ENCODE results near the gene HK2. TPM values are rescaled to one million over a fixed set of nuclear protein-coding genes. Genes with fewer than 3 reads are reported as not detected.
A peak's percentile ranks its signal among the peaks of the same experiment; 100 is the strongest.
"Not testable (repeated sequence)": the region's sequence is repeated elsewhere in the genome, so short reads cannot be mapped to it uniquely, and the experiment has no call there.

HK2 gene
- total RNA-seq, 1 donor from 2014 or later = 46.7 TPM

DNA sequence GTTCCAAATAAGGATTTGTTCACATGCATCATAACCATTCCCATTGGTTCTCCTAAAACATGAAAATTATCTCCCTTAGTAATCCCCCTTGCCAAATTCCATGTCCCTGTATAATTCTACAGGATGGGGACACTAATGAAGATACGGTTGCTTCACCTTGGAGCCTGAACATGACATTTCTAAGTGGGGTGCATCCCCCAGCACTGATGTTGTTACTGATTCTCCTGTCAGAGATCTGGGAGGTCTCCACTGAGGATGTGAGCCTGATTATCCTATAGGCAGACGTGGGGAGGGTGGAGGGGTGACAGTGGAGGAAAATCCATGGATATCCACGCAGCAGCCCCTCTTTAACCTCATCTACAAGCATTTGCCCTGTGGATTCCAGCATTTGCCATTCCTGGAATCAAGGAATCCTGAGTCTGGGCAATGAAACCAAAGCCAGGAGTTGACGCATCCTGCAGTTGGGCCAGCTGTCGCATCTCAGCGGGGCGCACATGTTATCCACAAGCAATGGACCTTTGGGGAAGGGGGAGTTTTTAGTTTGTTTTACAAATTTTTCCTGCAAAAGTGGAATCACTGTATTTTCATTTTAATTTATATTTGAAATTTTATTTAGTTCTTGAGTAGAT, 57.3 kb downstream of the HK2 start:
- no peaks in the 10 kb centered on the region for H3K9me3 ChIP-seq (ENCODE audit: insufficient read depth, low read depth, low read length)
- TF ChIP-seq EZH2 (IDR thresholded peaks at IDR 0.05; ENCODE audit: insufficient read depth, low read length) = no peak
- TF ChIP-seq, protein P1, sequence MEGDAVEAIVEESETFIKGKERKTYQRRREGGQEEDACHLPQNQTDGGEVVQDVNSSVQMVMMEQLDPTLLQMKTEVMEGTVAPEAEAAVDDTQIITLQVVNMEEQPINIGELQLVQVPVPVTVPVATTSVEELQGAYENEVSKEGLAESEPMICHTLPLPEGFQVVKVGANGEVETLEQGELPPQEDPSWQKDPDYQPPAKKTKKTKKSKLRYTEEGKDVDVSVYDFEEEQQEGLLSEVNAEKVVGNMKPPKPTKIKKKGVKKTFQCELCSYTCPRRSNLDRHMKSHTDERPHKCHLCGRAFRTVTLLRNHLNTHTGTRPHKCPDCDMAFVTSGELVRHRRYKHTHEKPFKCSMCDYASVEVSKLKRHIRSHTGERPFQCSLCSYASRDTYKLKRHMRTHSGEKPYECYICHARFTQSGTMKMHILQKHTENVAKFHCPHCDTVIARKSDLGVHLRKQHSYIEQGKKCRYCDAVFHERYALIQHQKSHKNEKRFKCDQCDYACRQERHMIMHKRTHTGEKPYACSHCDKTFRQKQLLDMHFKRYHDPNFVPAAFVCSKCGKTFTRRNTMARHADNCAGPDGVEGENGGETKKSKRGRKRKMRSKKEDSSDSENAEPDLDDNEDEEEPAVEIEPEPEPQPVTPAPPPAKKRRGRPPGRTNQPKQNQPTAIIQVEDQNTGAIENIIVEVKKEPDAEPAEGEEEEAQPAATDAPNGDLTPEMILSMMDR (IDR thresholded peaks at IDR 0.05; ENCODE audit: insufficient read depth, low read depth, low read length) = no peak
- no peaks in the 10 kb centered on the region for H4K20me1 ChIP-seq (ENCODE audit: insufficient read depth, low read length)
- Mint-ChIP-seq H3K4me1 (ENCODE audit: low read depth, unreplicated experiment) (peaks cover 55% of the 10 kb centered on the region), H3K27me3 (ENCODE audit: low read depth, unreplicated experiment) (no peaks in the 10 kb centered on the region), H3K4me3 (ENCODE audit: unreplicated experiment) (no peak overlapping the region), H3K36me3 (ENCODE audit: low read depth, unreplicated experiment) (peaks cover 46% of the 10 kb centered on the region), H3K27ac (ENCODE audit: unreplicated experiment) (peak overlapping the region; percentile 55), H3K9me3 (ENCODE audit: unreplicated experiment) (peaks cover 3% of the 10 kb centered on the region)
- H2AFZ ChIP-seq (ENCODE audit: low read depth, low read length) = no peak overlapping the region
- peaks cover 3% of the 10 kb centered on the region for H3K36me3 ChIP-seq (ENCODE audit: insufficient read depth, low read length)
- no peak overlapping the region for H3K9ac ChIP-seq (ENCODE audit: low read length)
- no peak overlapping the region for H3K27ac ChIP-seq (ENCODE audit: low read depth, low read length)
- DNase-seq (ENCODE audit: low read depth) (no peak), FAIRE-seq (no peak)
- peaks cover 32% of the 10 kb centered on the region for H3K4me1 ChIP-seq (ENCODE audit: insufficient read depth, low read length)
- no peak overlapping the region for H3K4me3 ChIP-seq (ENCODE audit: insufficient read depth, low read depth, low read length)
- H3K4me2 ChIP-seq (ENCODE audit: low read length) = no peak overlapping the region
- no peaks in the 10 kb centered on the region for H3K27me3 ChIP-seq (ENCODE audit: insufficient read depth, low read length)
- no peaks in the 10 kb centered on the region for H3K79me2 ChIP-seq (ENCODE audit: insufficient read depth, low read length)

GRCh38 chr2:74891816-74892215, 57.9 kb downstream of the HK2 start:
- peaks cover 32% of the 10 kb centered on the region for H3K4me1 ChIP-seq (ENCODE audit: insufficient read depth, low read length)
- H3K9me3 Mint-ChIP-seq (ENCODE audit: unreplicated experiment); H3K27me3 ChIP-seq (ENCODE audit: insufficient read depth, low read length); H3K4me3 ChIP-seq (ENCODE audit: insufficient read depth, low read depth, low read length); H3K27ac ChIP-seq (ENCODE audit: low read depth, low read length); H3K79me2 ChIP-seq (ENCODE audit: insufficient read depth, low read length); H3K27me3 Mint-ChIP-seq (ENCODE audit: low read depth, unreplicated experiment); H4K20me1 ChIP-seq (ENCODE audit: insufficient read depth, low read length); H3K27ac Mint-ChIP-seq (ENCODE audit: unreplicated experiment); H3K4me3 Mint-ChIP-seq (ENCODE audit: unreplicated experiment); H3K4me2 ChIP-seq (ENCODE audit: low read length); H3K36me3 ChIP-seq (ENCODE audit: insufficient read depth, low read length); H3K9ac ChIP-seq (ENCODE audit: low read length); H2AFZ ChIP-seq (ENCODE audit: low read depth, low read length); H3K9me3 ChIP-seq (ENCODE audit: insufficient read depth, low read depth, low read length): not testable (repeated sequence)
- peaks cover 41% of the 10 kb centered on the region for H3K36me3 Mint-ChIP-seq (ENCODE audit: low read depth, unreplicated experiment)
- H3K4me1 Mint-ChIP-seq (ENCODE audit: low read depth, unreplicated experiment) = peaks cover 55% of the 10 kb centered on the region
- FAIRE-seq (peak; percentile 45), DNase-seq (ENCODE audit: low read depth) (peak; percentile 50)

- no peaks in the 10 kb centered on the region for H3K9me3 ChIP-seq (ENCODE audit: insufficient read depth, low read depth, low read length)
- Mint-ChIP-seq H3K27ac (ENCODE audit: unreplicated experiment) (peak overlapping the region; percentile 59), H3K36me3 (ENCODE audit: low read depth, unreplicated experiment) (peaks cover 39% of the 10 kb centered on the region), H3K4me1 (ENCODE audit: low read depth, unreplicated experiment) (peaks cover 47% of the 10 kb centered on the region), H3K9me3 (ENCODE audit: unreplicated experiment) (peaks cover 2% of the 10 kb centered on the region), H3K4me3 (ENCODE audit: unreplicated experiment) (no peak overlapping the region), H3K27me3 (ENCODE audit: low read depth, unreplicated experiment) (no peaks in the 10 kb centered on the region)
- H3K79me2 ChIP-seq (ENCODE audit: insufficient read depth, low read length) = no peaks in the 10 kb centered on the region
- H3K4me1 ChIP-seq (ENCODE audit: insufficient read depth, low read length) = peaks cover 29% of the 10 kb centered on the region
- no peaks in the 10 kb centered on the region for H3K27me3 ChIP-seq (ENCODE audit: insufficient read depth, low read length)
- H3K9ac ChIP-seq (ENCODE audit: low read length) = no peak overlapping the region
- FAIRE-seq (no peak), DNase-seq (ENCODE audit: low read depth) (no peak)
- peak overlapping the region; percentile 14 for H2AFZ ChIP-seq (ENCODE audit: low read depth, low read length)
- no peak for TF ChIP-seq EZH2 (IDR thresholded peaks at IDR 0.05; ENCODE audit: insufficient read depth, low read length)
- TF ChIP-seq, protein P1 (IDR thresholded peaks at IDR 0.05; ENCODE audit: insufficient read depth, low read depth, low read length) = no peak
- no peak overlapping the region for H3K4me3 ChIP-seq (ENCODE audit: insufficient read depth, low read depth, low read length)
- H3K36me3 ChIP-seq (ENCODE audit: insufficient read depth, low read length) = peaks cover 3% of the 10 kb centered on the region
- H4K20me1 ChIP-seq (ENCODE audit: insufficient read depth, low read length) = no peaks in the 10 kb centered on the region
- peak overlapping the region; percentile 43 for H3K27ac ChIP-seq (ENCODE audit: low read depth, low read length)
- peak overlapping the region; percentile 73 for H3K4me2 ChIP-seq (ENCODE audit: low read length)
These were observed 58.7 kb downstream of the HK2 start for GRCh38 chr2:74892609-74893008.
